Measurements from ENCODE around the gene ODF2. TPM values are rescaled to one million over a fixed set of nuclear protein-coding genes. Genes with fewer than 3 reads are reported as not detected.

The ODF2 gene
- total and polyA plus RNA-seq, 2 of the 8 experiments (the other 6 are each of a cell fraction or from before 2014, with no cell fraction given), result 5.6 to 17.9 TPM

DNA sequence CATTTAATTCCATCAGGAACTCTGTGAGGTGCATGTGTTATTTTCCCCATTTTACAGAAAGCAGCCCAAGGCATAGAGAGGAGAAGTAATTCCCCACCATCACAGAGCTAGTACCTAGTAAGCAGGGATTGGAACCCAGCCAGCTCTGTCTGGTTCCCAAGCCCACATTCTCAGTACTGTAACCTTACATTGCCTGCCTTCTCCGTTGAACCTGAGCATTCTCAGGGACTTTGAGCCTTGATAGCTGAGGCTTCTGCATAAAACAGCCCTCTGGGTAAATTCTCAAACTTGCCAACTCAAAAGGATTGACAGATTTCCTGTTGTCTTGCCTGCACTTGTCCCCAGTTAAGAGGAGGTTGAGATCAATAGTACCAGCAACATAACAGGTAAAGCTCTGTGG, 39.5 kb downstream of the ODF2 start:
- H2BK20ac ChIP-seq (ENCODE audit: low read length), result no peak overlapping the region
- ChIA-PET POLR2A (ENCODE audit: partially characterized antibody) (interaction anchor here (0.6 to 2.0 kb wide), 3 partner anchors 9 to 58 kb away, joined by 3 to 5 read pairs (median 5); partner anchors contain the start of genes GLE1 and SPTAN1), CTCF (ENCODE audit: partially characterized antibody) (interaction anchor here (0.6 to 4.5 kb wide), 6 partner anchors 11 to 159 kb away, joined by 3 to 32 read pairs (median 3); no protein-coding TSS in a partner anchor)
- no peaks in the 10 kb centered on the region for H3K9me3 ChIP-seq (ENCODE audit: insufficient read depth in 2 of 2, low read depth in 1 of 2, low read length in 1 of 2)
- no peak for DNase-seq (ENCODE audit: low read depth in 1 of 2, low spot score in 2 of 2)
- no peak overlapping the region for H2BK120ac ChIP-seq (replicated peaks; ENCODE audit: low read depth, low read length)
- no peak overlapping the region for H3K9ac ChIP-seq (replicated peaks in 1 of 4; ENCODE audit: extremely low read depth in 1 of 4, low read depth in 3 of 4, low read length in 3 of 4)
- H4K91ac ChIP-seq (replicated peaks; ENCODE audit: insufficient read length, low read length), result no peak overlapping the region
- no peak overlapping the region for H2BK15ac ChIP-seq (ENCODE audit: low read length)
- H4K20me1 ChIP-seq (replicated peaks in 1 of 2; ENCODE audit: control insufficient read depth in 1 of 2, insufficient read depth in 2 of 2, low read length in 2 of 2), result peaks cover 0 to 2% of the 10 kb centered on the region in 2 experiments
- H4K8ac ChIP-seq (ENCODE audit: extremely low read depth, insufficient read depth, low read length), result no peak overlapping the region
- H3K23ac ChIP-seq (ENCODE audit: insufficient read length), result no peak overlapping the region
- H2BK12ac ChIP-seq (ENCODE audit: low read depth, low read length), result no peak overlapping the region
- WGBS, 2 experiments (ENCODE audit: extremely low coverage in 1 of 2, insufficient coverage in 1 of 2, insufficient read length in 1 of 2, insufficient replicate concordance in 2 of 2, low coverage in 1 of 2, low lambda C conversion rate in 2 of 2, missing lambda C conversion rate in 1 of 2), result 83% methylated on average over 1 of the region's 1 CpG; no CpG with 5 or more reads in 1 of the 2 experiments
- no peak overlapping the region for H3K4ac ChIP-seq (replicated peaks; ENCODE audit: insufficient read length, low read depth, low read length)
- no peak overlapping the region for H4K5ac ChIP-seq (ENCODE audit: insufficient read length, low read depth, low read length)
- H3K79me2 ChIP-seq (ENCODE audit: control insufficient read depth in 1 of 2, insufficient read depth in 2 of 2, low read length in 2 of 2), result no peaks in the 10 kb centered on the region
- no peaks in the 10 kb centered on the region for H3K4me1 ChIP-seq (replicated peaks in 1 of 4; ENCODE audit: control insufficient read depth in 3 of 4, insufficient read depth in 4 of 4, low read length in 3 of 4)
- no peak overlapping the region for H3K4me3 ChIP-seq (ENCODE audit: extremely low read depth in 1 of 4, insufficient read depth in 2 of 4, low read depth in 3 of 4, low read length in 4 of 4)
- no peak overlapping the region for H2AFZ ChIP-seq (ENCODE audit: low read length)
- no peak overlapping the region for H2AK5ac ChIP-seq (ENCODE audit: low read depth, low read length)
- no peak overlapping the region for H3K27ac ChIP-seq (ENCODE audit: low read depth, low read length)
- no peak overlapping the region for H2BK5ac ChIP-seq (ENCODE audit: low read depth, low read length)
- no peaks in the 10 kb centered on the region; the same call in 1 of the 2 replicates for H3K23me2 ChIP-seq (ENCODE audit: low read depth, low read length)
- no peaks in the 10 kb centered on the region for H3K27me3 ChIP-seq (replicated peaks in 1 of 4; ENCODE audit: control insufficient read depth in 3 of 4, extremely low read depth in 1 of 4, insufficient read depth in 3 of 4, low read length in 3 of 4)
- H3K14ac ChIP-seq (ENCODE audit: insufficient read length), result no peak overlapping the region
- H3K56ac ChIP-seq (replicated peaks; ENCODE audit: insufficient read length, low read depth, low read length), result no peak overlapping the region
- no peaks in the 10 kb centered on the region for H3K79me1 ChIP-seq (ENCODE audit: low read depth, low read length)
- H3K4me2 ChIP-seq (ENCODE audit: insufficient read depth in 1 of 2, low read depth in 2 of 2, low read length in 2 of 2), result no peak overlapping the region
- H3K36me3 ChIP-seq (ENCODE audit: control insufficient read depth in 2 of 4, insufficient read depth in 4 of 4, low read length in 3 of 4), result peaks cover 0 to 7% (median 2%) of the 10 kb centered on the region in 4 experiments; a peak in 3 of 8 replicates
- FAIRE-seq, result no peak
- H3K18ac ChIP-seq (ENCODE audit: extremely low read depth, low read length), result no peak overlapping the region
- TF ChIP-seq POLR2A (IDR thresholded peaks at IDR 0.05; ENCODE audit: control extremely low read depth in 1 of 2, low read depth in 2 of 2, low read length in 2 of 2) (no peak), POLR2AphosphoS5 (IDR thresholded peaks at IDR 0.05; ENCODE audit: low read depth, low read length) (no peak), RBBP5 (IDR thresholded peaks at IDR 0.05; ENCODE audit: borderline replicate concordance, low read depth, low read length) (no peak), RAD21 (IDR thresholded peaks at IDR 0.05 in 1 of 2, conservative IDR thresholded peaks at IDR 0.05 in 1 of 2; ENCODE audit: low read depth in 2 of 2, low read length in 2 of 2) (no peak), CREB1 (IDR thresholded peaks at IDR 0.05) (no peak), CBX5 (IDR thresholded peaks at IDR 0.05; ENCODE audit: low read depth, low read length) (no peak), TEAD4 (IDR thresholded peaks at IDR 0.05; ENCODE audit: low read depth, low read length) (no peak), EP300 (IDR thresholded peaks at IDR 0.05; ENCODE audit: borderline replicate concordance in 1 of 2, low read depth in 2 of 2, low read length in 2 of 2) (no peak), BRCA1 (IDR thresholded peaks at IDR 0.05; ENCODE audit: low read depth, low read length) (no peak)
- TF ChIP-seq, protein P1, sequence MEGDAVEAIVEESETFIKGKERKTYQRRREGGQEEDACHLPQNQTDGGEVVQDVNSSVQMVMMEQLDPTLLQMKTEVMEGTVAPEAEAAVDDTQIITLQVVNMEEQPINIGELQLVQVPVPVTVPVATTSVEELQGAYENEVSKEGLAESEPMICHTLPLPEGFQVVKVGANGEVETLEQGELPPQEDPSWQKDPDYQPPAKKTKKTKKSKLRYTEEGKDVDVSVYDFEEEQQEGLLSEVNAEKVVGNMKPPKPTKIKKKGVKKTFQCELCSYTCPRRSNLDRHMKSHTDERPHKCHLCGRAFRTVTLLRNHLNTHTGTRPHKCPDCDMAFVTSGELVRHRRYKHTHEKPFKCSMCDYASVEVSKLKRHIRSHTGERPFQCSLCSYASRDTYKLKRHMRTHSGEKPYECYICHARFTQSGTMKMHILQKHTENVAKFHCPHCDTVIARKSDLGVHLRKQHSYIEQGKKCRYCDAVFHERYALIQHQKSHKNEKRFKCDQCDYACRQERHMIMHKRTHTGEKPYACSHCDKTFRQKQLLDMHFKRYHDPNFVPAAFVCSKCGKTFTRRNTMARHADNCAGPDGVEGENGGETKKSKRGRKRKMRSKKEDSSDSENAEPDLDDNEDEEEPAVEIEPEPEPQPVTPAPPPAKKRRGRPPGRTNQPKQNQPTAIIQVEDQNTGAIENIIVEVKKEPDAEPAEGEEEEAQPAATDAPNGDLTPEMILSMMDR (IDR thresholded peaks at IDR 0.05; ENCODE audit: control extremely low read depth in 1 of 3, insufficient read depth in 1 of 3, low read depth in 1 of 3, low read length in 3 of 3), result no peak
- TF ChIP-seq, protein P2, sequence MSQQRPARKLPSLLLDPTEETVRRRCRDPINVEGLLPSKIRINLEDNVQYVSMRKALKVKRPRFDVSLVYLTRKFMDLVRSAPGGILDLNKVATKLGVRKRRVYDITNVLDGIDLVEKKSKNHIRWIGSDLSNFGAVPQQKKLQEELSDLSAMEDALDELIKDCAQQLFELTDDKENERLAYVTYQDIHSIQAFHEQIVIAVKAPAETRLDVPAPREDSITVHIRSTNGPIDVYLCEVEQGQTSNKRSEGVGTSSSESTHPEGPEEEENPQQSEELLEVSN (IDR thresholded peaks at IDR 0.05), result no peak

Measured in H1 (cell line).